GM18867 (cell line): Measurements from ENCODE around the gene CCSER1.
"Not testable (repeated sequence)": the region's sequence is repeated elsewhere in the genome, so short reads cannot be mapped to it uniquely, and the experiment has no call there.

Experiments
- ATAC-seq: cut with Tn5 transposase; IDR thresholded peaks from one replicate; pipeline ENCODE4 v1.9.1; 2021; ENCODE audit warnings: mild to moderate bottlenecking, moderate library complexity; ENCODE audit not compliant: unreplicated experiment

The CCSER1 gene

GRCh38 chr4:91108751-91109150 is 981.6 kb downstream of the CCSER1 start:
- ATAC-seq = no peak

- ATAC-seq = no peak
Measured at GRCh38 chr4:91111556-91111955, 984.4 kb downstream of the CCSER1 start.

- peak; percentile 65 for ATAC-seq
Measured at GRCh38 chr4:91113130-91113706, 986.0 kb downstream of the CCSER1 start.

- no peak for ATAC-seq
Measured at GRCh38 chr4:91114386-91114785, 987.2 kb downstream of the CCSER1 start.

GRCh38 chr4:91116861-91117260 is 989.7 kb downstream of the CCSER1 start:
- peak; percentile 38 for ATAC-seq

- ATAC-seq = peak; percentile 90
Measured at GRCh38 chr4:91118597-91118996, 991.4 kb downstream of the CCSER1 start.

- ATAC-seq = no peak
Measured at GRCh38 chr4:91123742-91124141, 996.5 kb downstream of the CCSER1 start.

- ATAC-seq = no peak
Measured at GRCh38 chr4:91127192-91127591, 1000.0 kb downstream of the CCSER1 start.

GRCh38 chr4:91127831-91128230 is 1000.6 kb downstream of the CCSER1 start:
- ATAC-seq = no peak

GRCh38 chr4:91128519-91128918 is 1001.3 kb downstream of the CCSER1 start:
- ATAC-seq = no peak

GRCh38 chr4:91147067-91147466 is 1019.9 kb downstream of the CCSER1 start:
- ATAC-seq = no peak

- ATAC-seq = not testable (repeated sequence)
Measured at GRCh38 chr4:91154041-91154440, 1026.8 kb downstream of the CCSER1 start.

GRCh38 chr4:91167864-91168653 is 1040.9 kb downstream of the CCSER1 start:
- ATAC-seq = not testable (repeated sequence)

- no peak for ATAC-seq
Measured at GRCh38 chr4:91170768-91171167, 1043.6 kb downstream of the CCSER1 start.

GRCh38 chr4:91171217-91171616 is 1044.0 kb downstream of the CCSER1 start:
- no peak for ATAC-seq

- ATAC-seq = not testable (repeated sequence)
Measured at GRCh38 chr4:91185061-91185460, 1057.9 kb downstream of the CCSER1 start.

- peak; percentile 81 for ATAC-seq
Measured at GRCh38 chr4:91198951-91199350, 1071.8 kb downstream of the CCSER1 start.

- ATAC-seq = no peak
Measured at GRCh38 chr4:91207535-91207934, 1080.3 kb downstream of the CCSER1 start.

GRCh38 chr4:91212211-91212610 is 1085.0 kb downstream of the CCSER1 start:
- no peak for ATAC-seq

- ATAC-seq = not testable (repeated sequence)
Measured at GRCh38 chr4:91217831-91218403, 1090.7 kb downstream of the CCSER1 start.

GRCh38 chr4:91220315-91220714 is 1093.1 kb downstream of the CCSER1 start:
- ATAC-seq = no peak

GRCh38 chr4:91222014-91222413 is 1094.8 kb downstream of the CCSER1 start:
- ATAC-seq = no peak
